ENCODE data around the gene UGT1A3.

Gene UGT1A3

GRCh38 chr2:233772153-233772552 is 43.3 kb downstream of the UGT1A3 start:
- Histone ChIP-seq H3K36me3 (ENCODE audit: control insufficient read depth in 5 of 5, insufficient read depth in 5 of 5, low read length in 5 of 5) (no peaks in the 10 kb centered on the region), H3K4me3 (ENCODE audit: low read depth in 1 of 5, low read length in 5 of 5) (no peak overlapping the region), H3K27me3 (ENCODE audit: control insufficient read depth in 5 of 5, insufficient read depth in 4 of 5, low read length in 5 of 5) (peaks cover 0 to 4% (median 3%) of the 10 kb centered on the region in 5 donors), H3K9ac (ENCODE audit: low read length in 5 of 5) (no peak overlapping the region), H3K27ac (ENCODE audit: low read depth, low read length) (no peak overlapping the region), H3K4me1 (ENCODE audit: control insufficient read depth in 5 of 5, insufficient read depth in 5 of 5, low read length in 5 of 5) (no peaks in the 10 kb centered on the region), H3K9me3 (ENCODE audit: control insufficient read depth in 5 of 5, low read length in 5 of 5) (peaks cover 3 to 9% (median 5%) of the 10 kb centered on the region in 5 donors)

- Histone ChIP-seq H3K9ac (ENCODE audit: low read length in 5 of 5) (no peak overlapping the region), H3K27me3 (ENCODE audit: control insufficient read depth in 5 of 5, insufficient read depth in 4 of 5, low read length in 5 of 5) (peaks cover 0 to 4% (median 3%) of the 10 kb centered on the region in 5 donors), H3K9me3 (ENCODE audit: control insufficient read depth in 5 of 5, low read length in 5 of 5) (peaks cover 5 to 10% (median 8%) of the 10 kb centered on the region in 5 donors), H3K4me1 (ENCODE audit: control insufficient read depth in 5 of 5, insufficient read depth in 5 of 5, low read length in 5 of 5) (no peaks in the 10 kb centered on the region), H3K36me3 (ENCODE audit: control insufficient read depth in 5 of 5, insufficient read depth in 5 of 5, low read length in 5 of 5) (no peaks in the 10 kb centered on the region), H3K4me3 (ENCODE audit: low read depth in 1 of 5, low read length in 5 of 5) (no peak overlapping the region), H3K27ac (ENCODE audit: low read depth, low read length) (no peak overlapping the region)
Measured at GRCh38 chr2:233772583-233772982, 43.7 kb downstream of the UGT1A3 start.

- Histone ChIP-seq H3K36me3 (ENCODE audit: control insufficient read depth in 5 of 5, insufficient read depth in 5 of 5, low read length in 5 of 5) (no peaks in the 10 kb centered on the region), H3K9me3 (ENCODE audit: control insufficient read depth in 5 of 5, low read length in 5 of 5) (peaks cover 5 to 12% (median 8%) of the 10 kb centered on the region in 5 donors), H3K4me3 (ENCODE audit: low read depth in 1 of 5, low read length in 5 of 5) (no peak overlapping the region), H3K27me3 (ENCODE audit: control insufficient read depth in 5 of 5, insufficient read depth in 4 of 5, low read length in 5 of 5) (peaks cover 0 to 4% (median 2%) of the 10 kb centered on the region in 5 donors), H3K4me1 (ENCODE audit: control insufficient read depth in 5 of 5, insufficient read depth in 5 of 5, low read length in 5 of 5) (no peaks in the 10 kb centered on the region), H3K9ac (ENCODE audit: low read length in 5 of 5) (no peak overlapping the region), H3K27ac (ENCODE audit: low read depth, low read length) (no peak overlapping the region)
Measured at GRCh38 chr2:233773854-233774253, 45.0 kb downstream of the UGT1A3 start.

- H3K27me3 ChIP-seq (ENCODE audit: control insufficient read depth in 5 of 5, insufficient read depth in 4 of 5, low read length in 5 of 5), result peaks cover 0 to 2% (median 0%) of the 10 kb centered on the region in 5 donors
- no peak overlapping the region for H3K9ac ChIP-seq (ENCODE audit: low read length in 5 of 5)
- no peaks in the 10 kb centered on the region for H3K36me3 ChIP-seq (ENCODE audit: control insufficient read depth in 5 of 5, insufficient read depth in 5 of 5, low read length in 5 of 5)
- H3K4me1 ChIP-seq (ENCODE audit: control insufficient read depth in 5 of 5, insufficient read depth in 5 of 5, low read length in 5 of 5), result no peaks in the 10 kb centered on the region
- peaks cover 5 to 13% (median 8%) of the 10 kb centered on the region in 5 donors for H3K9me3 ChIP-seq (ENCODE audit: control insufficient read depth in 5 of 5, low read length in 5 of 5)
- no peak overlapping the region for H3K4me3 ChIP-seq (ENCODE audit: low read depth in 1 of 5, low read length in 5 of 5)
- H3K27ac ChIP-seq (ENCODE audit: low read depth, low read length), result no peak overlapping the region
Measured at GRCh38 chr2:233775414-233775813, 46.6 kb downstream of the UGT1A3 start.

GRCh38 chr2:233778030-233778429 is 49.2 kb downstream of the UGT1A3 start, which contains the start of gene MROH2A:
Gene MROH2A (plus strand): TSS chr2:233778330. CDS start chr2:233779359, 1,029 bp downstream.
- Histone ChIP-seq H3K27me3 (ENCODE audit: control insufficient read depth in 5 of 5, insufficient read depth in 4 of 5, low read length in 5 of 5) (no peaks in the 10 kb centered on the region), H3K4me1 (ENCODE audit: control insufficient read depth in 5 of 5, insufficient read depth in 5 of 5, low read length in 5 of 5) (no peaks in the 10 kb centered on the region), H3K27ac (ENCODE audit: low read depth, low read length) (no peak within 1 kb of the TSS), H3K9ac (ENCODE audit: low read length in 5 of 5) (no peak within 1 kb of the TSS), H3K9me3 (ENCODE audit: control insufficient read depth in 5 of 5, low read length in 5 of 5) (peaks cover 5 to 13% (median 8%) of the 10 kb centered on the region in 5 donors), H3K36me3 (ENCODE audit: control insufficient read depth in 5 of 5, insufficient read depth in 5 of 5, low read length in 5 of 5) (no peaks in the 10 kb centered on the region), H3K4me3 (ENCODE audit: low read depth in 1 of 5, low read length in 5 of 5) (no peak within 1 kb of the TSS)

GRCh38 chr2:233779722-233780121 is 50.9 kb downstream of the UGT1A3 start:
- Histone ChIP-seq H3K27ac (ENCODE audit: low read depth, low read length) (no peak overlapping the region), H3K4me3 (ENCODE audit: low read depth in 1 of 5, low read length in 5 of 5) (no peak overlapping the region), H3K9me3 (ENCODE audit: control insufficient read depth in 5 of 5, low read length in 5 of 5) (peaks cover 5 to 13% (median 8%) of the 10 kb centered on the region in 5 donors), H3K9ac (ENCODE audit: low read length in 5 of 5) (no peak overlapping the region), H3K27me3 (ENCODE audit: control insufficient read depth in 5 of 5, insufficient read depth in 4 of 5, low read length in 5 of 5) (no peaks in the 10 kb centered on the region), H3K36me3 (ENCODE audit: control insufficient read depth in 5 of 5, insufficient read depth in 5 of 5, low read length in 5 of 5) (no peaks in the 10 kb centered on the region), H3K4me1 (ENCODE audit: control insufficient read depth in 5 of 5, insufficient read depth in 5 of 5, low read length in 5 of 5) (no peaks in the 10 kb centered on the region)

GRCh38 chr2:233780771-233781170 is 51.9 kb downstream of the UGT1A3 start:
- no peak overlapping the region for H3K4me3 ChIP-seq (ENCODE audit: low read depth in 1 of 5, low read length in 5 of 5)
- no peaks in the 10 kb centered on the region for H3K27me3 ChIP-seq (ENCODE audit: control insufficient read depth in 5 of 5, insufficient read depth in 4 of 5, low read length in 5 of 5)
- no peak overlapping the region for H3K9ac ChIP-seq (ENCODE audit: low read length in 5 of 5)
- H3K9me3 ChIP-seq (ENCODE audit: control insufficient read depth in 5 of 5, low read length in 5 of 5), result peaks cover 5 to 9% (median 8%) of the 10 kb centered on the region in 5 donors
- no peak overlapping the region for H3K27ac ChIP-seq (ENCODE audit: low read depth, low read length)
- no peaks in the 10 kb centered on the region for H3K4me1 ChIP-seq (ENCODE audit: control insufficient read depth in 5 of 5, insufficient read depth in 5 of 5, low read length in 5 of 5)
- no peaks in the 10 kb centered on the region for H3K36me3 ChIP-seq (ENCODE audit: control insufficient read depth in 5 of 5, insufficient read depth in 5 of 5, low read length in 5 of 5)

GRCh38 chr2:233789554-233789953 is 60.7 kb downstream of the UGT1A3 start:
- Histone ChIP-seq H3K27ac (ENCODE audit: low read depth, low read length) (no peak overlapping the region), H3K27me3 (ENCODE audit: control insufficient read depth in 5 of 5, insufficient read depth in 4 of 5, low read length in 5 of 5) (peaks cover 0 to 3% (median 0%) of the 10 kb centered on the region in 5 donors), H3K9me3 (ENCODE audit: control insufficient read depth in 5 of 5, low read length in 5 of 5) (no peaks in the 10 kb centered on the region), H3K36me3 (ENCODE audit: control insufficient read depth in 5 of 5, insufficient read depth in 5 of 5, low read length in 5 of 5) (no peaks in the 10 kb centered on the region), H3K4me3 (ENCODE audit: low read depth in 1 of 5, low read length in 5 of 5) (peak overlapping the region in 1 of 5 donors; percentile 26), H3K4me1 (ENCODE audit: control insufficient read depth in 5 of 5, insufficient read depth in 5 of 5, low read length in 5 of 5) (no peaks in the 10 kb centered on the region), H3K9ac (ENCODE audit: low read length in 5 of 5) (no peak overlapping the region)

GRCh38 chr2:233791151-233791882 is 62.5 kb downstream of the UGT1A3 start:
- Histone ChIP-seq H3K27me3 (ENCODE audit: control insufficient read depth in 5 of 5, insufficient read depth in 4 of 5, low read length in 5 of 5) (peaks cover 0 to 3% (median 0%) of the 10 kb centered on the region in 5 donors), H3K27ac (ENCODE audit: low read depth, low read length) (no peak overlapping the region), H3K4me3 (ENCODE audit: low read depth in 1 of 5, low read length in 5 of 5) (no peak overlapping the region), H3K36me3 (ENCODE audit: control insufficient read depth in 5 of 5, insufficient read depth in 5 of 5, low read length in 5 of 5) (no peaks in the 10 kb centered on the region), H3K4me1 (ENCODE audit: control insufficient read depth in 5 of 5, insufficient read depth in 5 of 5, low read length in 5 of 5) (no peaks in the 10 kb centered on the region), H3K9me3 (ENCODE audit: control insufficient read depth in 5 of 5, low read length in 5 of 5) (no peaks in the 10 kb centered on the region), H3K9ac (ENCODE audit: low read length in 5 of 5) (no peak overlapping the region)

GRCh38 chr2:233791883-233792329 is 63.1 kb downstream of the UGT1A3 start:
- no peaks in the 10 kb centered on the region for H3K36me3 ChIP-seq (ENCODE audit: control insufficient read depth in 5 of 5, insufficient read depth in 5 of 5, low read length in 5 of 5)
- no peaks in the 10 kb centered on the region for H3K4me1 ChIP-seq (ENCODE audit: control insufficient read depth in 5 of 5, insufficient read depth in 5 of 5, low read length in 5 of 5)
- no peaks in the 10 kb centered on the region for H3K9me3 ChIP-seq (ENCODE audit: control insufficient read depth in 5 of 5, low read length in 5 of 5)
- H3K4me3 ChIP-seq (ENCODE audit: low read depth in 1 of 5, low read length in 5 of 5), result no peak overlapping the region
- no peak overlapping the region for H3K9ac ChIP-seq (ENCODE audit: low read length in 5 of 5)
- peaks cover 0 to 3% (median 0%) of the 10 kb centered on the region in 5 donors for H3K27me3 ChIP-seq (ENCODE audit: control insufficient read depth in 5 of 5, insufficient read depth in 4 of 5, low read length in 5 of 5)
- no peak overlapping the region for H3K27ac ChIP-seq (ENCODE audit: low read depth, low read length)

All from subcutaneous abdominal adipose tissue (tissue), 5 donors.